DND-41 (cell line): ENCODE measurements around the gene ADARB2.

Experiments used
- EZH2 ChIP-seq: IDR thresholded peaks from 3 replicates; pipeline ENCODE4 v1.6.1; 2012; ENCODE audit warnings: borderline replicate concordance, low read depth, mild to moderate bottlenecking, moderate library complexity, low read length, inconsistent platforms; ENCODE audit not compliant: severe bottlenecking
- TF ChIP-seq, protein P1 (sequence below): IDR thresholded peaks from 2 replicates; pipeline ENCODE4 v1.5.1; 2012; ENCODE audit warnings: borderline replicate concordance, low read length, moderate library complexity, mild to moderate bottlenecking; ENCODE audit not compliant: poor library complexity, severe bottlenecking; ENCODE audit errors: extremely low read depth

- TF ChIP-seq, protein P1, sequence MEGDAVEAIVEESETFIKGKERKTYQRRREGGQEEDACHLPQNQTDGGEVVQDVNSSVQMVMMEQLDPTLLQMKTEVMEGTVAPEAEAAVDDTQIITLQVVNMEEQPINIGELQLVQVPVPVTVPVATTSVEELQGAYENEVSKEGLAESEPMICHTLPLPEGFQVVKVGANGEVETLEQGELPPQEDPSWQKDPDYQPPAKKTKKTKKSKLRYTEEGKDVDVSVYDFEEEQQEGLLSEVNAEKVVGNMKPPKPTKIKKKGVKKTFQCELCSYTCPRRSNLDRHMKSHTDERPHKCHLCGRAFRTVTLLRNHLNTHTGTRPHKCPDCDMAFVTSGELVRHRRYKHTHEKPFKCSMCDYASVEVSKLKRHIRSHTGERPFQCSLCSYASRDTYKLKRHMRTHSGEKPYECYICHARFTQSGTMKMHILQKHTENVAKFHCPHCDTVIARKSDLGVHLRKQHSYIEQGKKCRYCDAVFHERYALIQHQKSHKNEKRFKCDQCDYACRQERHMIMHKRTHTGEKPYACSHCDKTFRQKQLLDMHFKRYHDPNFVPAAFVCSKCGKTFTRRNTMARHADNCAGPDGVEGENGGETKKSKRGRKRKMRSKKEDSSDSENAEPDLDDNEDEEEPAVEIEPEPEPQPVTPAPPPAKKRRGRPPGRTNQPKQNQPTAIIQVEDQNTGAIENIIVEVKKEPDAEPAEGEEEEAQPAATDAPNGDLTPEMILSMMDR, result no peak
- TF ChIP-seq EZH2, result no peak
Observed at GRCh38 chr10:1153251-1153763, 584.0 kb downstream of the ADARB2 start.
